ENCODE data around the gene MAP3K5. TPM values are rescaled to one million over a fixed set of nuclear protein-coding genes. Genes with fewer than 3 reads are reported as not detected.

The MAP3K5 gene
- polyA plus RNA-seq, 3 donors, result 9.6 to 12.0 (median 11.1) TPM

- no peaks in the 10 kb centered on the region for H3K27me3 ChIP-seq (ENCODE audit: control insufficient read depth in 2 of 2, insufficient read depth in 2 of 2, low read length in 2 of 2)
- DNase-seq, result peak; percentile 25 to 67 (median 26)
- intact Hi-C loops (cut with micrococcal nuclease), result loop anchor here (5.0 to 10.0 kb wide), 2 partner anchors 63 to 145 kb away; partner anchors contain the start of gene MAP3K5 (in 1 of the 2)
- H3K79me2 ChIP-seq (ENCODE audit: insufficient read depth, low read length), result no peaks in the 10 kb centered on the region
- Mint-ChIP-seq H3K4me3 (no peak overlapping the region), H3K36me3 (peaks cover 22 to 32% of the 10 kb centered on the region in 2 donors), H3K9me3 (no peaks in the 10 kb centered on the region), H3K27me3 (ENCODE audit: low read depth in 3 of 3) (no peaks in the 10 kb centered on the region), H3K27ac (no peak overlapping the region), H3K4me1 (no peaks in the 10 kb centered on the region)
- peaks cover 15% of the 10 kb centered on the region for H4K20me1 ChIP-seq (ENCODE audit: insufficient read depth, low read length)
- no peak overlapping the region for H3K9ac ChIP-seq (ENCODE audit: insufficient read depth, low read length, poor library complexity, severe bottlenecking)
- H3K4me2 ChIP-seq (replicated peaks; ENCODE audit: extremely low read depth, low read length, poor library complexity, severe bottlenecking), result no peak overlapping the region
- no peak overlapping the region for H3K4me3 ChIP-seq (replicated peaks in 1 of 3; ENCODE audit: low read depth in 2 of 3, low read length in 3 of 3)
- no peaks in the 10 kb centered on the region for H3K4me1 ChIP-seq (ENCODE audit: control insufficient read depth in 1 of 2, insufficient read depth in 2 of 2, low read length in 2 of 2)
- peaks cover 45 to 58% of the 10 kb centered on the region in 2 donors for H3K36me3 ChIP-seq (replicated peaks in 1 of 2; ENCODE audit: control insufficient read depth in 1 of 2, insufficient read depth in 2 of 2, low read length in 2 of 2)
- 48% methylated on average over 9 of the region's 9 CpGs for WGBS (ENCODE audit: insufficient coverage)
- no peak overlapping the region for H2AFZ ChIP-seq (ENCODE audit: insufficient read depth, low read depth, low read length, poor library complexity, severe bottlenecking)
- H3K9me3 ChIP-seq (replicated peaks in 1 of 2; ENCODE audit: control insufficient read depth in 1 of 2, insufficient read depth in 1 of 2, low read length in 2 of 2), result no peaks in the 10 kb centered on the region
- TF ChIP-seq, protein P1, sequence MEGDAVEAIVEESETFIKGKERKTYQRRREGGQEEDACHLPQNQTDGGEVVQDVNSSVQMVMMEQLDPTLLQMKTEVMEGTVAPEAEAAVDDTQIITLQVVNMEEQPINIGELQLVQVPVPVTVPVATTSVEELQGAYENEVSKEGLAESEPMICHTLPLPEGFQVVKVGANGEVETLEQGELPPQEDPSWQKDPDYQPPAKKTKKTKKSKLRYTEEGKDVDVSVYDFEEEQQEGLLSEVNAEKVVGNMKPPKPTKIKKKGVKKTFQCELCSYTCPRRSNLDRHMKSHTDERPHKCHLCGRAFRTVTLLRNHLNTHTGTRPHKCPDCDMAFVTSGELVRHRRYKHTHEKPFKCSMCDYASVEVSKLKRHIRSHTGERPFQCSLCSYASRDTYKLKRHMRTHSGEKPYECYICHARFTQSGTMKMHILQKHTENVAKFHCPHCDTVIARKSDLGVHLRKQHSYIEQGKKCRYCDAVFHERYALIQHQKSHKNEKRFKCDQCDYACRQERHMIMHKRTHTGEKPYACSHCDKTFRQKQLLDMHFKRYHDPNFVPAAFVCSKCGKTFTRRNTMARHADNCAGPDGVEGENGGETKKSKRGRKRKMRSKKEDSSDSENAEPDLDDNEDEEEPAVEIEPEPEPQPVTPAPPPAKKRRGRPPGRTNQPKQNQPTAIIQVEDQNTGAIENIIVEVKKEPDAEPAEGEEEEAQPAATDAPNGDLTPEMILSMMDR (IDR thresholded peaks at IDR 0.05), result no peak
- no peak overlapping the region for H3K27ac ChIP-seq (ENCODE audit: low read depth in 1 of 2, low read length in 2 of 2)
Measured at GRCh38 chr6:136647363-136647852, 144.9 kb downstream of the MAP3K5 start.

DNA sequence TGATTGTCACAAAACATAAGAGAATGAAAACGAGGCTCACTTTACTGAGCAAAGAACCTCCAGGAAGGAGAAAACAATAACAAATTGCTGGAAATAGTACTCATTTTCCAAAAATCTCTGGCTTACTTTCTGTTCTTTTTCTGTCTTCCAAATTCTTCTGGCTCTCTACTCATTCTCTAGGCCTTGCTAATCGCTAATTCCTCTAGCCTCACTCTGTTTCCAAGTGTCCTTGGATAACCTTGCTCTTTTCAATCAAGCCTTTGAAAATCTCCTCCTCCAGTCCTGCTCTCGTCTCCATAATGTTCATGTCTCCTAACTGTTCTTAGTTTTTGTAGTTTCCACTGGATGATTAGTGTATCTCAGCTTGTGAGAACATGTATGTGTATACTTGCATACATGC lies 145.9 kb downstream of the MAP3K5 start:
- Histone ChIP-seq H3K4me3 (replicated peaks in 1 of 3; ENCODE audit: low read depth in 2 of 3, low read length in 3 of 3) (no peak overlapping the region), H4K20me1 (ENCODE audit: insufficient read depth, low read length) (peaks cover 15% of the 10 kb centered on the region), H3K4me2 (replicated peaks; ENCODE audit: extremely low read depth, low read length, poor library complexity, severe bottlenecking) (no peak overlapping the region), H3K4me1 (ENCODE audit: control insufficient read depth in 1 of 2, insufficient read depth in 2 of 2, low read length in 2 of 2) (no peaks in the 10 kb centered on the region), H3K9me3 (replicated peaks in 1 of 2; ENCODE audit: control insufficient read depth in 1 of 2, insufficient read depth in 1 of 2, low read length in 2 of 2) (no peaks in the 10 kb centered on the region), H3K27me3 (ENCODE audit: control insufficient read depth in 2 of 2, insufficient read depth in 2 of 2, low read length in 2 of 2) (no peaks in the 10 kb centered on the region), H3K9ac (ENCODE audit: insufficient read depth, low read length, poor library complexity, severe bottlenecking) (no peak overlapping the region), H3K27ac (ENCODE audit: low read depth in 1 of 2, low read length in 2 of 2) (no peak overlapping the region), H2AFZ (ENCODE audit: insufficient read depth, low read depth, low read length, poor library complexity, severe bottlenecking) (no peak overlapping the region), H3K79me2 (ENCODE audit: insufficient read depth, low read length) (no peaks in the 10 kb centered on the region), H3K36me3 (replicated peaks in 1 of 2; ENCODE audit: control insufficient read depth in 1 of 2, insufficient read depth in 2 of 2, low read length in 2 of 2) (peaks cover 41 to 52% of the 10 kb centered on the region in 2 donors)
- H3K4me1 Mint-ChIP-seq, result no peaks in the 10 kb centered on the region
- intact Hi-C loops (cut with micrococcal nuclease), result loop anchor here (5.0 to 10.0 kb wide), 2 partner anchors 62 to 146 kb away; partner anchors contain the start of gene MAP3K5 (in 1 of the 2)
- H3K9me3 Mint-ChIP-seq, result no peaks in the 10 kb centered on the region
- peaks cover 17 to 26% of the 10 kb centered on the region in 2 donors for H3K36me3 Mint-ChIP-seq
- no peak for DNase-seq
- H3K4me3 Mint-ChIP-seq, result no peak overlapping the region
- H3K27ac Mint-ChIP-seq, result no peak overlapping the region
- TF ChIP-seq, protein P1 (IDR thresholded peaks at IDR 0.05), result no peak
- H3K27me3 Mint-ChIP-seq (ENCODE audit: low read depth in 3 of 3), result no peaks in the 10 kb centered on the region
- WGBS (ENCODE audit: insufficient coverage), result 100% methylated on average over 1 of the region's 3 CpGs

Data from CD14-positive monocyte (primary cell).